Measurements from ENCODE around the gene C13orf42.

The C13orf42 gene

GRCh38 chr13:51111174-51111573, at the start of gene C13orf42:
TSS of gene C13orf42 (minus strand) at chr13:51111274. CDS start at chr13:51111209, 65 bp downstream.
- no peak for DNase-seq (ENCODE audit: low read depth)

- no peak for DNase-seq (ENCODE audit: low read depth)
These were observed 47.9 kb upstream of the C13orf42 start for GRCh38 chr13:51158880-51159518.

- no peak for DNase-seq (ENCODE audit: low read depth)
These were observed 47.3 kb upstream of the C13orf42 start for GRCh38 chr13:51158365-51158764.

- no peak for DNase-seq (ENCODE audit: low read depth)
These were observed 45.6 kb upstream of the C13orf42 start for GRCh38 chr13:51156648-51157047.

GRCh38 chr13:51155776-51156515, 44.9 kb upstream of the C13orf42 start:
- no peak for DNase-seq (ENCODE audit: low read depth)

- no peak for DNase-seq (ENCODE audit: low read depth)
These were observed 44.1 kb upstream of the C13orf42 start for GRCh38 chr13:51155161-51155560.

- no peak for DNase-seq (ENCODE audit: low read depth)
These were observed 43.0 kb upstream of the C13orf42 start for GRCh38 chr13:51154029-51154555.

- no peak for DNase-seq (ENCODE audit: low read depth)
These were observed 42.5 kb upstream of the C13orf42 start for GRCh38 chr13:51153527-51153926.

- no peak for DNase-seq (ENCODE audit: low read depth)
These were observed 41.6 kb upstream of the C13orf42 start for GRCh38 chr13:51152701-51153100.

- DNase-seq (ENCODE audit: low read depth): no peak
These were observed 40.4 kb upstream of the C13orf42 start for GRCh38 chr13:51151463-51151862.

GRCh38 chr13:51148952-51149573, 38.0 kb upstream of the C13orf42 start:
- DNase-seq (ENCODE audit: low read depth): no peak

GRCh38 chr13:51148223-51148951, 37.3 kb upstream of the C13orf42 start:
- no peak for DNase-seq (ENCODE audit: low read depth)

- no peak for DNase-seq (ENCODE audit: low read depth)
These were observed 36.7 kb upstream of the C13orf42 start for GRCh38 chr13:51147732-51148131.

GRCh38 chr13:51146667-51147066, 35.6 kb upstream of the C13orf42 start:
- DNase-seq (ENCODE audit: low read depth): no peak

GRCh38 chr13:51137250-51137649, 26.2 kb upstream of the C13orf42 start:
- no peak for DNase-seq (ENCODE audit: low read depth)

GRCh38 chr13:51136276-51136980, 25.4 kb upstream of the C13orf42 start:
- DNase-seq (ENCODE audit: low read depth): no peak

- no peak for DNase-seq (ENCODE audit: low read depth)
These were observed 23.8 kb upstream of the C13orf42 start for GRCh38 chr13:51134763-51135365.

- DNase-seq (ENCODE audit: low read depth): no peak
These were observed 19.3 kb upstream of the C13orf42 start for GRCh38 chr13:51130348-51130747.

GRCh38 chr13:51125495-51126226, 14.6 kb upstream of the C13orf42 start:
- no peak for DNase-seq (ENCODE audit: low read depth)

GRCh38 chr13:51122868-51123566, 11.9 kb upstream of the C13orf42 start:
- DNase-seq (ENCODE audit: low read depth): no peak
